NCI-H1092 (cell line): Measurements from ENCODE around the gene MSL3.

Source experiments
- DNase-seq: peaks from one replicate; lab custom pipeline; 2025; lab: John Stamatoyannopoulos, UW

The MSL3 gene

GRCh38 chrX:11757719-11758399, at the start of gene MSL3:
Gene MSL3 (plus strand): TSS chrX:11758237. CDS start chrX:11758264, 27 bp downstream.
- peak; percentile 43 for DNase-seq

GRCh38 chrX:11722304-11722703, 35.7 kb upstream of the MSL3 start:
- DNase-seq, result no peak

- no peak for DNase-seq
These were observed 33.7 kb upstream of the MSL3 start for GRCh38 chrX:11724122-11725017.

GRCh38 chrX:11725631-11726442, 32.2 kb upstream of the MSL3 start:
- DNase-seq, result no peak

- no peak for DNase-seq
These were observed 29.5 kb upstream of the MSL3 start for GRCh38 chrX:11728556-11728955.

GRCh38 chrX:11733614-11734013, 24.4 kb upstream of the MSL3 start:
- no peak for DNase-seq

- DNase-seq, result no peak
These were observed 18.3 kb upstream of the MSL3 start for GRCh38 chrX:11739776-11740175.

GRCh38 chrX:11740794-11741193, 17.2 kb upstream of the MSL3 start:
- DNase-seq, result no peak

- no peak for DNase-seq
These were observed 16.5 kb upstream of the MSL3 start for GRCh38 chrX:11741574-11741973.

- DNase-seq, result no peak
These were observed 12.2 kb upstream of the MSL3 start for GRCh38 chrX:11745881-11746280.

GRCh38 chrX:11750046-11750445, 8.0 kb upstream of the MSL3 start:
- DNase-seq, result no peak

GRCh38 chrX:11750694-11751093, 7.3 kb upstream of the MSL3 start:
- no peak for DNase-seq

- no peak for DNase-seq
These were observed 6.8 kb upstream of the MSL3 start for GRCh38 chrX:11751261-11751660.

- DNase-seq, result no peak
These were observed 4.4 kb upstream of the MSL3 start for GRCh38 chrX:11753668-11754067.

- DNase-seq, result no peak
These were observed 2.9 kb upstream of the MSL3 start for GRCh38 chrX:11754958-11755645.

GRCh38 chrX:11755724-11756123, 2.3 kb upstream of the MSL3 start:
- no peak for DNase-seq

GRCh38 chrX:11756354-11757318, 1.4 kb upstream of the MSL3 start:
- no peak for DNase-seq

GRCh38 chrX:11757397-11757718, 679 bp upstream of the MSL3 start:
- no peak for DNase-seq

GRCh38 chrX:11758400-11759171, 549 bp downstream of the MSL3 start:
- DNase-seq, result peak; percentile 87

- DNase-seq, result no peak
These were observed 1.1 kb downstream of the MSL3 start for GRCh38 chrX:11759172-11759460.
